GM23248 (cell line): Measurements from ENCODE around the gene CDK14. TPM values are rescaled to one million over a fixed set of nuclear protein-coding genes. Genes with fewer than 3 reads are reported as not detected.
"Not testable (repeated sequence)": the region's sequence is repeated elsewhere in the genome, so short reads cannot be mapped to it uniquely, and the experiment has no call there.

Source experiments
- DNase-seq: peaks from one replicate; pipeline ENCODE4 v3.0.0-alpha.2; 2015
- H2AFZ ChIP-seq: fragments of 200-600 bp; sonication (generic); 2 replicates; pipeline ENCODE4 v1.6.1; 2016; ENCODE audit warnings: antibody characterized with exemption
- H3F3A ChIP-seq: fragments of 200-600 bp; sonication (generic); 2 replicates; pipeline ENCODE4 v1.6.1; 2016; ENCODE audit warnings: mild to moderate bottlenecking, antibody characterized with exemption, mixed run types; ENCODE audit not compliant: insufficient read depth
- H3K27ac ChIP-seq: fragments of 200-600 bp; sonication (generic); 2 replicates; pipeline ENCODE4 v1.5.1; 2016; ENCODE audit warnings: mild to moderate bottlenecking
- H3K27me3 ChIP-seq: fragments of 200-600 bp; sonication (generic); replicated peaks from 2 replicates; pipeline ENCODE4 v1.6.1; 2016; ENCODE audit warnings: mild to moderate bottlenecking; ENCODE audit not compliant: insufficient read depth
- H3K36me3 ChIP-seq: fragments of 200-600 bp; sonication (generic); 2 replicates; pipeline ENCODE4 v1.6.1; 2016; ENCODE audit warnings: low read depth, mild to moderate bottlenecking
- H3K4me1 ChIP-seq: fragments of 200-600 bp; sonication (generic); 2 replicates; pipeline ENCODE4 v1.6.1; 2016; ENCODE audit warnings: mild to moderate bottlenecking; ENCODE audit not compliant: insufficient read depth
- H3K4me2 ChIP-seq: fragments of 200-600 bp; sonication (generic); one replicate; pipeline ENCODE4 v1.6.1; 2016; ENCODE audit warnings: mild to moderate bottlenecking; ENCODE audit not compliant: unreplicated experiment
- H3K4me3 ChIP-seq: fragments of 200-600 bp; sonication (generic); 2 replicates; pipeline ENCODE4 v1.5.1; 2016; ENCODE audit warnings: mild to moderate bottlenecking
- H3K79me2 ChIP-seq: fragments of 200-600 bp; sonication (generic); 2 replicates; pipeline ENCODE4 v1.6.1; 2016; ENCODE audit warnings: mild to moderate bottlenecking; ENCODE audit not compliant: insufficient read depth
- H3K9ac ChIP-seq: fragments of 200-600 bp; sonication (generic); 2 replicates; pipeline ENCODE4 v1.6.1; 2016; ENCODE audit warnings: mild to moderate bottlenecking
- H3K9me2 ChIP-seq: fragments of 200-600 bp; sonication (generic); 2 replicates; pipeline ENCODE4 v1.6.1; 2016; ENCODE audit warnings: mixed run types, mild to moderate bottlenecking, moderate library complexity; ENCODE audit not compliant: insufficient read depth
- H3K9me3 ChIP-seq: fragments of 200-600 bp; sonication (generic); one replicate; pipeline ENCODE4 v1.6.1; 2017; ENCODE audit warnings: low read depth
- H4K20me1 ChIP-seq: fragments of 200-600 bp; sonication (generic); 2 replicates; pipeline ENCODE4 v1.6.0; 2016; ENCODE audit not compliant: insufficient read depth
- EZH2 ChIP-seq: fragments of 200-600 bp; sonication (generic); IDR thresholded peaks from 2 replicates; pipeline ENCODE4 v1.6.1; 2018; ENCODE audit warnings: antibody characterized with exemption, mild to moderate bottlenecking; ENCODE audit not compliant: insufficient read depth, poor library complexity, severe bottlenecking
- EZH2phosphoT487 ChIP-seq: fragments of 200-600 bp; sonication (generic); IDR thresholded peaks from 2 replicates; pipeline ENCODE4 v1.6.1; 2018; ENCODE audit warnings: antibody characterized with exemption, moderate library complexity, mild to moderate bottlenecking, low read depth; ENCODE audit not compliant: insufficient read depth
- WGBS, 2 experiments: methylation state at CpG; one replicate each; pipeline ENCODE4 v1.1.6; 2015 to 2017; ENCODE audit warnings: low lambda C conversion rate in 2 of 2, low coverage in 1 of 2; ENCODE audit errors: missing lambda C conversion rate in 2 of 2; 5-methylcytosine and 5-hydroxymethylcytosine counted together
- in situ Hi-C: fragments of 300-500 bp; cut with MboI; formaldehyde crosslinking; loops from 2 replicates; pipeline ENCODE4 v1.15.0; 2020
- polyA plus RNA-seq: library from polyadenylated mRNA; unstranded; fragments of >200 nt; fragmentation: Nextera tagmentation; extraction: Ambion mirVana; gene quantifications from 2 replicates; pipeline ENCODE4 v1.2.1, GENCODE V29; 2016
- total RNA-seq: library from RNA; depleted of rRNA; stranded (reverse); fragments of >200 nt; shearing (Covaris generic); gene quantifications from 2 replicates; pipeline ENCODE4 v1.2.3, GENCODE V29; 2014

CDK14 gene
- total and polyA plus RNA-seq, 2 experiments from 2014 or later = 19.9 to 21.2 TPM

- Histone ChIP-seq H4K20me1 (no peaks in the 10 kb centered on the region), H3K36me3 (no peaks in the 10 kb centered on the region), H3K4me3 (no peak overlapping the region), H3K9me3 (no peaks in the 10 kb centered on the region), H3F3A (0 out of 2 replicates have a peak, but pooled peaks cover under 1% of the 10 kb centered on the region), H3K79me2 (peaks cover 14% of the 10 kb centered on the region), H3K27ac (no peak overlapping the region), H3K27me3 (no peaks in the 10 kb centered on the region), H3K4me2 (no peak overlapping the region), H3K4me1 (peaks cover 5% of the 10 kb centered on the region; the same call in 1 of the 2 replicates), H3K9ac (no peak overlapping the region), H2AFZ (no peak overlapping the region), H3K9me2 (no peaks in the 10 kb centered on the region)
- TF ChIP-seq EZH2phosphoT487 (no peak), EZH2 (no peak)
- DNase-seq = no peak
- in situ Hi-C loops = no loop called here
- WGBS, 2 experiments = 92 to 95% methylated on average over 1 of the region's 1 CpG
Measured at GRCh38 chr7:90751595-90751994, 155.5 kb downstream of the CDK14 start.

GRCh38 chr7:90752051-90752450 lies 155.9 kb downstream of the CDK14 start:
- Histone ChIP-seq H3K9me3 (no peaks in the 10 kb centered on the region), H3K27ac (no peak overlapping the region), H3K36me3 (no peaks in the 10 kb centered on the region), H3K9ac (no peak overlapping the region), H3F3A (0 out of 2 replicates have a peak, but pooled peaks cover 4% of the 10 kb centered on the region), H3K9me2 (no peaks in the 10 kb centered on the region), H3K79me2 (peaks cover 10% of the 10 kb centered on the region), H4K20me1 (no peaks in the 10 kb centered on the region), H3K4me3 (no peak overlapping the region), H3K27me3 (no peaks in the 10 kb centered on the region), H2AFZ (no peak overlapping the region), H3K4me1 (peaks cover 5% of the 10 kb centered on the region; the same call in 1 of the 2 replicates), H3K4me2 (no peak overlapping the region)
- WGBS, 2 experiments = 95 to 96% methylated on average over 1 of the region's 1 CpG
- DNase-seq = no peak
- TF ChIP-seq EZH2phosphoT487 (no peak), EZH2 (no peak)
- in situ Hi-C loops = no loop called here

DNA sequence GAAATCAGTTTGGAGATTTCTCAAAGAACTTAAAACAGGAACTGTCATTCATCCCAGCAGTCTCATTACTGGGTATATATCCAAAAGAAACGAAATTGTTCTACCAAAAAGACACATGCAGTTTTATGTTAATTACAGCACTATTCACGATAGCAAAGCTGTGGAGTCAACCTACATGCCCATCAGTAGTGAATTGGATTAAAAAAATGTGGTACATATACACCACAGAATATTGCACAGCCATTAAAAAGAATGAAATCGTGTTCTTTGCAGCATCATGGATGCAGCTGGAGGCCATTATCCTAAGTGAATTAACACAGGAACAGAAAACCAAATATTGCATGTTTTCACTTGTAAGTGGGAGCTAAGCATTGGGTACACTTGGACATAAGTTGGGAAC lies 158.9 kb downstream of the CDK14 start:
- Histone ChIP-seq H3F3A (peaks cover 8% of the 10 kb centered on the region; the same call in 1 of the 2 replicates), H4K20me1 (no peaks in the 10 kb centered on the region), H3K27me3 (no peaks in the 10 kb centered on the region), H2AFZ (no peak overlapping the region), H3K4me2 (no peak overlapping the region), H3K9me3 (no peaks in the 10 kb centered on the region), H3K79me2 (peaks cover 15% of the 10 kb centered on the region), H3K36me3 (no peaks in the 10 kb centered on the region), H3K9ac (no peak overlapping the region), H3K4me1 (peaks cover 10% of the 10 kb centered on the region; the same call in 1 of the 2 replicates), H3K4me3 (no peak overlapping the region), H3K9me2 (no peaks in the 10 kb centered on the region), H3K27ac (no peak overlapping the region)
- in situ Hi-C loops = no loop called here
- no peak for DNase-seq
- WGBS, 2 experiments = 81 to 82% methylated on average over 3 of the region's 3 CpGs
- no peak for TF ChIP-seq EZH2phosphoT487
- no peak for TF ChIP-seq EZH2

DNA sequence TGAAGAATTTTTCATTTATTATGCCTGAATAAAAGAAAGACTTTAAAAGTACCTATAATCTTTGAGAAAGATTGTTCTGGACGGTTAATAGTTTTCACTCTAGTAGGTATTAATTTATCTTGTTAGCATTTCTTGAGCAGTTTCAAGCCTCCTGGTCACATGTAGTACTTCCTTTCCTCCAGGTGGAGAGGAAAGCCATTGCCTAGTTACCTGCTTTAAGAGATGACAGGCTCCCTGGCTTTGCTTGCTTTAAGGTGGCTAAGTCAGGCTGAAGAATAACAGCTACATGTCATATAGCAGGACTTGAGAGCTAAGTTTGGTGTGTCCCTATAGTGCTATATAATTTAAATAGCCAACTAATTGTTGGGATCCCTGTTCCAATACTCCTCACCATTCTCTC lies 160.2 kb downstream of the CDK14 start:
- Histone ChIP-seq H3K27ac (no peak overlapping the region), H3K9me2 (no peaks in the 10 kb centered on the region), H3K9ac (no peak overlapping the region), H2AFZ (no peak overlapping the region), H3K4me2 (no peak overlapping the region), H3K27me3 (no peaks in the 10 kb centered on the region), H3K36me3 (no peaks in the 10 kb centered on the region), H4K20me1 (no peaks in the 10 kb centered on the region), H3K79me2 (peaks cover 27% of the 10 kb centered on the region), H3K9me3 (no peaks in the 10 kb centered on the region), H3K4me1 (peaks cover 18% of the 10 kb centered on the region), H3K4me3 (no peak overlapping the region), H3F3A (peaks cover 10% of the 10 kb centered on the region; the same call in 1 of the 2 replicates)
- WGBS, 2 experiments = 95 to 100% methylated on average over 1 of the region's 1 CpG
- TF ChIP-seq EZH2phosphoT487 = no peak
- in situ Hi-C loops = no loop called here
- no peak for DNase-seq

- H3K9ac ChIP-seq, H4K20me1 ChIP-seq, H3K27ac ChIP-seq, H3F3A ChIP-seq, H3K36me3 ChIP-seq, in situ Hi-C loops, H3K4me2 ChIP-seq, H3K27me3 ChIP-seq, H3K9me2 ChIP-seq, DNase-seq, H2AFZ ChIP-seq, H3K4me3 ChIP-seq, H3K9me3 ChIP-seq: not testable (repeated sequence)
- WGBS, 2 experiments = 63 to 66% methylated on average over 9 of the region's 9 CpGs
- Histone ChIP-seq H3K79me2 (peaks cover 39% of the 10 kb centered on the region), H3K4me1 (peaks cover 25% of the 10 kb centered on the region)
Measured at GRCh38 chr7:90757565-90757950, 161.4 kb downstream of the CDK14 start.
